ENCODE measurements around the gene CLEC6A.

- TF ChIP-seq CTCF (IDR thresholded peaks at IDR 0.05) (no peak), POLR2AphosphoS5 (IDR thresholded peaks at IDR 0.05) (no peak), EP300 (IDR thresholded peaks at IDR 0.05) (no peak)
These were observed 52.5 kb downstream of the CLEC6A start for GRCh38 chr12:8508223-8508622.

Data from gastroesophageal sphincter (tissue), 3 donors.